K562 (cell line): Measurements from ENCODE around the gene ATP5PO. TPM values are rescaled to one million over a fixed set of nuclear protein-coding genes. Genes with fewer than 3 reads are reported as not detected.
A peak's percentile ranks its signal among the peaks of the same experiment; 100 is the strongest.

Experiments
- CBX1 ChIP-seq: sonication (generic); IDR thresholded peaks from 2 replicates; pipeline ENCODE4 v1.6.1; 2016; ENCODE audit warnings: antibody characterized with exemption, low read depth, mild to moderate bottlenecking
- FOXP1 ChIP-seq: sonication (generic); formaldehyde crosslinking; IDR thresholded peaks from 2 replicates; pipeline ENCODE4 v1.8.0; 2022; ENCODE audit warnings: mild to moderate bottlenecking, missing genetic modification reagents
- HDAC1 ChIP-seq, 2 experiments: fragments of 450-650 bp; IDR thresholded peaks; 2 replicates each; pipeline ENCODE4 v1.6.1; 2016 to 2017; ENCODE audit warnings: inconsistent platforms in 1 of 2, mild to moderate bottlenecking in 1 of 2, moderate library complexity in 1 of 2
- JUN ChIP-seq, 2 experiments: sonication (generic) in 1 of 2; formaldehyde crosslinking in 1 of 2; IDR thresholded peaks; 2 replicates each; pipeline versions ENCODE4 v1.6.1 to v1.8.0; 2012 to 2022; ENCODE audit warnings: borderline replicate concordance in 2 of 2, mild to moderate bottlenecking in 2 of 2, improper control_type of control experiment in 1 of 2, low read depth in 1 of 2, low read length in 1 of 2, missing genetic modification reagents in 1 of 2
- MIER1 ChIP-seq: fragments of 450-650 bp; IDR thresholded peaks from 2 replicates; pipeline ENCODE4 v1.6.1; 2016; ENCODE audit warnings: antibody characterized with exemption, mild to moderate bottlenecking, low read depth
- NONO ChIP-seq, 2 experiments: fragments of 200-400 bp in 1 of 2; fragments of 450-650 bp in 1 of 2; formaldehyde crosslinking in 1 of 2; IDR thresholded peaks; 2 replicates each; pipeline ENCODE4 v1.6.1; 2017; ENCODE audit warnings: low read depth in 2 of 2, mild to moderate bottlenecking in 2 of 2, moderate library complexity in 2 of 2, low read length in 1 of 2
- OTX1 ChIP-seq: fragments of 450-650 bp; formaldehyde crosslinking; IDR thresholded peaks from 2 replicates; pipeline ENCODE4 v1.4.0; 2022; ENCODE audit warnings: mild to moderate bottlenecking
- PML ChIP-seq: IDR thresholded peaks from 2 replicates; pipeline ENCODE4 v1.6.1; 2012; ENCODE audit warnings: low read length, inconsistent platforms
- RBFOX2 ChIP-seq: fragments of 200-400 bp; formaldehyde crosslinking; IDR thresholded peaks from 2 replicates; pipeline ENCODE4 v1.6.1; 2017; ENCODE audit warnings: low read depth, mild to moderate bottlenecking, low read length, moderate library complexity
- SLC30A9 ChIP-seq: fragments of 250-450 bp; sonication (Bioruptor Pico); IDR thresholded peaks from 2 replicates; pipeline ENCODE4 v1.8.0; 2022; ENCODE audit warnings: mild to moderate bottlenecking, moderate library complexity
- TARDBP ChIP-seq: fragments of 450-650 bp; IDR thresholded peaks from 2 replicates; pipeline ENCODE4 v1.6.1; 2016
- polyA plus RNA-seq, 8 experiments: library from polyadenylated mRNA; depleted of rRNA in 4 of 8; stranded (reverse) in 5 of 8; unstranded in 3 of 8; fragments of >200 nt; fragmentation: Nextera tagmentation in 2 of 8; fragmentation: Illumina TruSeq in 1 of 8; extraction: Ambion mirVana in 2 of 8; extraction: Trizol in 1 of 8; gene quantifications; 2 replicates each; pipeline versions ENCODE4 v1.2.1 to v1.2.3, GENCODE V29; 2011 to 2014; ENCODE audit warnings: inconsistent platforms in 1 of 8, missing spikeins in 1 of 8
- total RNA-seq, 7 experiments: library from RNA; depleted of rRNA in 6 of 7; stranded (reverse); fragments of >200 nt in 6 of 7; fragmentation: Illumina TruSeq in 2 of 7; extraction: Trizol in 2 of 7; gene quantifications; 2 replicates each; pipeline versions ENCODE4 v1.2.1 to v1.2.3, GENCODE V29; 2011 to 2021; ENCODE audit warnings: low replicate concordance in 1 of 7
- TF ChIP-seq, protein P1 (sequence below): IDR thresholded peaks from 2 replicates; pipeline ENCODE4 v1.6.1; 2011; ENCODE audit not compliant: insufficient read length; ENCODE audit errors: extremely low read depth
- TF ChIP-seq, protein P2 (sequence below), 2 experiments: IDR thresholded peaks; 2 replicates each; pipeline ENCODE4 v1.6.1; 2012; ENCODE audit warnings: improper control_type of control experiment in 2 of 2, low read depth in 2 of 2, low read length in 2 of 2, borderline replicate concordance in 1 of 2
- TF ChIP-seq, protein P3 (sequence below): sonication (generic); formaldehyde crosslinking; IDR thresholded peaks from 2 replicates; pipeline ENCODE4 v1.8.0; 2022; ENCODE audit warnings: mild to moderate bottlenecking, missing genetic modification reagents
- TF ChIP-seq, protein P4 (sequence below), 2 experiments: IDR thresholded peaks in 1 of 2; conservative IDR thresholded peaks in 1 of 2; 2 replicates each; pipeline ENCODE4 v1.6.1; 2016; ENCODE audit warnings: low read depth in 2 of 2, mild to moderate bottlenecking in 1 of 2, missing compliant biosample characterization in 1 of 2, missing genetic modification characterization in 1 of 2, moderate library complexity in 1 of 2

The ATP5PO gene
- total and polyA plus RNA-seq, 9 of the 15 experiments (the other 6 are each of a cell fraction or from before 2014, with no cell fraction given): 367 to 2,722 (median 808) TPM

DNA sequence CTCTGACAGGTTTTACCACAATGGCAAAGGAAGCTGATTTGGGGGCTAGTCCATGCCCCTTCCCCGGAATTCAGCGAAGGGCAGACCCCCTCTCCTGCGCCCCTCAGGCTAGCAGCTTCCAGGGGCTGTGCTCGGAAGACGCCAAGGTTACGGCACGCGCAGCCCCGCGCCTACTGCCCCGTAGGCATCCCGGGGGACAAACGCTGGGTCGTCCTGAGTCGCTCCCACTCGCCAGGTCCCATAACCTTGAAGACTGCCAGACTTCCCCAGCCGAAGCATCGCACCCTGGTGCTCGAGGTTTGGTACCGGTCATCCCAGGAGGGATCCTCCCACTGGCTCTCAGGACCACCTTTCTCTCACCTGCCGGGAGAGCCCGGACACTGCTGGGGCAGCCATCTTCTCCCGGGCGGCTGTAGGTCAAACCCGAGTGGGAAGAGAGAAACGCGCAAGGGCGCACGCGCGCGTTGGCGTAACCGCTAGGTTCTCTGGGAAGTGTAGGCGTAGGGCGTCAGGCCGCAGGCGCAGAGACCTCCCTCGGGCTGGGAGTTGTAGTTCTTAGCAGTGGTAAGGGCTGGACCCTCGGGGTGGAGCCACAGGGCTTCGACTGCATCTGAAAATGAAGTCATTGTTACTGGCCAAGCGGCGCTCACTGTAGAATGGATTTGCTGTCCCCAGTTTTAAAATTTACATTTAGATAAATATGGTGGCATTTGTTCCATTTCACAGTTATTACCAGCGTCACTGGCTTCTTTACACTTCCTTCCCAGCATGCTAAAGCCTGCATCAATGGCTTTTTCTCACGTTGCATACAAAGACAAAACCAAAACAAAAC lies at the start of gene ATP5PO (continued):
- TF ChIP-seq, protein P1, sequence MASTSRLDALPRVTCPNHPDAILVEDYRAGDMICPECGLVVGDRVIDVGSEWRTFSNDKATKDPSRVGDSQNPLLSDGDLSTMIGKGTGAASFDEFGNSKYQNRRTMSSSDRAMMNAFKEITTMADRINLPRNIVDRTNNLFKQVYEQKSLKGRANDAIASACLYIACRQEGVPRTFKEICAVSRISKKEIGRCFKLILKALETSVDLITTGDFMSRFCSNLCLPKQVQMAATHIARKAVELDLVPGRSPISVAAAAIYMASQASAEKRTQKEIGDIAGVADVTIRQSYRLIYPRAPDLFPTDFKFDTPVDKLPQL: peak; percentile 68
- TF ChIP-seq OTX1 (CRISPR knock-in tag) (peak; percentile 89; the same call in 1 of the 2 replicates), NONO (IDR thresholded peaks at IDR 0.05; ENCODE audit: low read depth in 2 of 2, low read length in 1 of 2) (no peak), HDAC1 (IDR thresholded peaks at IDR 0.05) (peak in 1 of 2 experiments; percentile 61; a peak in 2 of 4 replicates), TARDBP (peak; percentile 67), FOXP1 (peak; percentile 70; the same call in 1 of the 2 replicates), JUN (IDR thresholded peaks at IDR 0.05; ENCODE audit: borderline replicate concordance, low read depth, low read length) (peak; percentile 58; the same call in 1 of the 2 replicates), JUN (CRISPR knock-in tag; IDR thresholded peaks at IDR 0.05; ENCODE audit: borderline replicate concordance) (no peak; the same call in 1 of the 2 replicates), MIER1 (0 out of 2 replicates have a peak, but pooled peaks have one; percentile 40), PML (peak; percentile 94), SLC30A9 (CRISPR knock-in tag) (no peak), CBX1 (peak; percentile 52; the same call in 1 of the 2 replicates), RBFOX2 (peak; percentile 99)
- TF ChIP-seq, protein P2, sequence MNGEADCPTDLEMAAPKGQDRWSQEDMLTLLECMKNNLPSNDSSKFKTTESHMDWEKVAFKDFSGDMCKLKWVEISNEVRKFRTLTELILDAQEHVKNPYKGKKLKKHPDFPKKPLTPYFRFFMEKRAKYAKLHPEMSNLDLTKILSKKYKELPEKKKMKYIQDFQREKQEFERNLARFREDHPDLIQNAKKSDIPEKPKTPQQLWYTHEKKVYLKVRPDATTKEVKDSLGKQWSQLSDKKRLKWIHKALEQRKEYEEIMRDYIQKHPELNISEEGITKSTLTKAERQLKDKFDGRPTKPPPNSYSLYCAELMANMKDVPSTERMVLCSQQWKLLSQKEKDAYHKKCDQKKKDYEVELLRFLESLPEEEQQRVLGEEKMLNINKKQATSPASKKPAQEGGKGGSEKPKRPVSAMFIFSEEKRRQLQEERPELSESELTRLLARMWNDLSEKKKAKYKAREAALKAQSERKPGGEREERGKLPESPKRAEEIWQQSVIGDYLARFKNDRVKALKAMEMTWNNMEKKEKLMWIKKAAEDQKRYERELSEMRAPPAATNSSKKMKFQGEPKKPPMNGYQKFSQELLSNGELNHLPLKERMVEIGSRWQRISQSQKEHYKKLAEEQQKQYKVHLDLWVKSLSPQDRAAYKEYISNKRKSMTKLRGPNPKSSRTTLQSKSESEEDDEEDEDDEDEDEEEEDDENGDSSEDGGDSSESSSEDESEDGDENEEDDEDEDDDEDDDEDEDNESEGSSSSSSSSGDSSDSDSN (IDR thresholded peaks at IDR 0.05; ENCODE audit: borderline replicate concordance in 1 of 2, low read depth in 2 of 2, low read length in 2 of 2): 0 out of 4 replicates have a peak, but pooled peaks of 1 of the 2 experiments have one; percentile 37
- TF ChIP-seq, protein P3, sequence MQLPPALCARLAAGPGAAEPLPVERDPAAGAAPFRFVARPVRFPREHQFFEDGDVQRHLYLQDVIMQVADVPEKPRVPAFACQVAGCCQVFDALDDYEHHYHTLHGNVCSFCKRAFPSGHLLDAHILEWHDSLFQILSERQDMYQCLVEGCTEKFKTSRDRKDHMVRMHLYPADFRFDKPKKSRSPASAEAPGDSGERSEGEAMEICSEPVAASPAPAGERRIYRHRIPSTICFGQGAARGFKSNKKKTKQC: peak; percentile 89; the same call in 1 of the 2 replicates
- TF ChIP-seq, protein P4, sequence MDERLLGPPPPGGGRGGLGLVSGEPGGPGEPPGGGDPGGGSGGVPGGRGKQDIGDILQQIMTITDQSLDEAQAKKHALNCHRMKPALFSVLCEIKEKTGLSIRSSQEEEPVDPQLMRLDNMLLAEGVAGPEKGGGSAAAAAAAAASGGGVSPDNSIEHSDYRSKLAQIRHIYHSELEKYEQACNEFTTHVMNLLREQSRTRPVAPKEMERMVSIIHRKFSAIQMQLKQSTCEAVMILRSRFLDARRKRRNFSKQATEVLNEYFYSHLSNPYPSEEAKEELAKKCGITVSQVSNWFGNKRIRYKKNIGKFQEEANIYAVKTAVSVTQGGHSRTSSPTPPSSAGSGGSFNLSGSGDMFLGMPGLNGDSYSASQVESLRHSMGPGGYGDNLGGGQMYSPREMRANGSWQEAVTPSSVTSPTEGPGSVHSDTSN (CRISPR knock-in tag; IDR thresholded peaks at IDR 0.05; ENCODE audit: low read depth): no peak
- TF ChIP-seq, protein P4 (tag; conservative IDR thresholded peaks at IDR 0.05; ENCODE audit: low read depth): no peak
